HepG2 (cell line): Measurements from ENCODE around the gene HCRT. TPM values are rescaled to one million over a fixed set of nuclear protein-coding genes. Genes with fewer than 3 reads are reported as not detected.

Experiments used
- ATAC-seq: fragments of 200-7000 bp; cut with Tn5 transposase; 3 replicates; pipeline ENCODE4 v1.9.1; 2020; ENCODE audit warnings: mild to moderate bottlenecking, moderate library complexity
- BruUV-seq: library from RNA; stranded (reverse); fragments of 400-500 nt; replicated peaks from 2 replicates; lab custom pipeline; 2021; lab: Mats Ljungman, UMichigan
- CTCF ChIA-PET: fragments of 300-600 bp; formaldehyde crosslinking; extraction: SDS; loops from one replicate; lab custom pipeline; 2021; ENCODE audit warnings: low total read pairs, inconsistent platforms, low intra/inter-chr PET ratio; lab: Yijun Ruan, JAX
- POLR2A ChIA-PET: fragments of 350-600 bp; sonication (Branson Sonifier 250); formaldehyde crosslinking; loops from one replicate; lab custom pipeline; 2020; ENCODE audit warnings: antibody characterized with exemption, inconsistent platforms; lab: Yijun Ruan, JAX
- DNase-seq: peaks from one replicate; pipeline ENCODE4 v3.0.0-alpha.2; 2015; ENCODE audit warnings: low spot score
- FAIRE-seq: peaks from 3 replicates; lab custom pipeline; 2011; peaks lifted over from hg19 to GRCh38; lab: Jason Lieb, UNC
- H2AFZ ChIP-seq: one replicate; pipeline ENCODE4 v1.6.1; 2011; ENCODE audit warnings: low read length, inconsistent platforms
- H3K27ac ChIP-seq: fragments of 300-600 bp; 3 replicates; pipeline ENCODE4 v1.8.0; 2011; ENCODE audit warnings: mixed run types, mild to moderate bottlenecking, mixed read lengths, low read length, inconsistent platforms; ENCODE audit not compliant: insufficient read depth; ENCODE audit errors: extremely low read length
- H3K27me3 ChIP-seq, 2 experiments: fragments of 200-600 bp in 1 of 2; 2 replicates in 1 of 2; 3 replicates in 1 of 2; pipeline versions ENCODE4 v1.6.0 to v1.8.0; 2011; ENCODE audit warnings: low read length in 2 of 2, mild to moderate bottlenecking in 2 of 2, moderate library complexity in 2 of 2, inconsistent platforms in 1 of 2; ENCODE audit not compliant: insufficient read depth in 2 of 2, control insufficient read depth in 1 of 2
- H3K36me3 ChIP-seq, 2 experiments: fragments of 200-600 bp in 1 of 2; replicated peaks in 1 of 2; 2 replicates in 1 of 2; 3 replicates in 1 of 2; pipeline versions ENCODE4 v1.5.1 to v1.8.0; 2011; ENCODE audit warnings: low read length in 2 of 2, inconsistent platforms in 1 of 2; ENCODE audit not compliant: insufficient read depth in 2 of 2, control insufficient read depth in 1 of 2
- H3K4me1 ChIP-seq: 2 replicates; pipeline ENCODE4 v1.5.1; 2012; ENCODE audit warnings: low read length, inconsistent platforms; ENCODE audit not compliant: insufficient read depth
- H3K4me2 ChIP-seq: 2 replicates; pipeline ENCODE4 v1.6.0; 2011; ENCODE audit warnings: low read depth, low read length, inconsistent platforms
- H3K4me3 ChIP-seq, 3 experiments: fragments of 200-600 bp in 1 of 3; sonication (generic), shearing (Covaris generic) in 1 of 3; replicated peaks in 1 of 3; 2 replicates each; pipeline ENCODE4 v1.5.1; 2011 to 2016; ENCODE audit warnings: low read length in 3 of 3, inconsistent platforms in 2 of 3, low read depth in 2 of 3, mild to moderate bottlenecking in 2 of 3, control low read depth in 1 of 3, mixed read lengths in 1 of 3; ENCODE audit not compliant: insufficient read depth in 1 of 3
- H3K79me2 ChIP-seq: one replicate; pipeline ENCODE4 v1.6.1; 2011; ENCODE audit warnings: low read length, inconsistent platforms; ENCODE audit not compliant: insufficient read depth
- H3K9ac ChIP-seq: 2 replicates; pipeline ENCODE4 v1.6.0; 2011; ENCODE audit warnings: mild to moderate bottlenecking, low read depth, low read length, inconsistent platforms; ENCODE audit not compliant: insufficient read depth
- H3K9me3 ChIP-seq: 2 replicates; pipeline ENCODE4 v1.5.1; 2012; ENCODE audit warnings: mild to moderate bottlenecking, low read length
- H4K20me1 ChIP-seq: 2 replicates; pipeline ENCODE4 v1.6.0; 2011; ENCODE audit warnings: inconsistent platforms, mild to moderate bottlenecking, low read length, moderate library complexity; ENCODE audit not compliant: insufficient read depth
- ADNP ChIP-seq: sonication (generic); formaldehyde crosslinking; IDR thresholded peaks from 2 replicates; pipeline ENCODE4 v1.4.0; 2020; ENCODE audit warnings: missing genetic modification reagents
- AHDC1 ChIP-seq: sonication (generic); formaldehyde crosslinking; IDR thresholded peaks from 2 replicates; pipeline ENCODE4 v1.5.1; 2020; ENCODE audit warnings: mild to moderate bottlenecking, missing genetic modification reagents, borderline replicate concordance
- FIP1L1 ChIP-seq: fragments of 200-400 bp; formaldehyde crosslinking; IDR thresholded peaks from 2 replicates; pipeline ENCODE4 v1.6.1; 2018; ENCODE audit warnings: low read depth, mild to moderate bottlenecking, low read length, moderate library complexity, borderline replicate concordance; ENCODE audit not compliant: insufficient read depth
- HES4 ChIP-seq: sonication (generic); formaldehyde crosslinking; IDR thresholded peaks from 2 replicates; pipeline ENCODE4 v1.9.0; 2021; ENCODE audit warnings: mild to moderate bottlenecking, missing genetic modification reagents, borderline replicate concordance
- KDM5A ChIP-seq: fragments of 200-600 bp; sonication (generic); IDR thresholded peaks from 2 replicates; pipeline ENCODE4 v1.7.0; 2018; ENCODE audit warnings: antibody characterized with exemption, mild to moderate bottlenecking, low read length, borderline replicate concordance
- RARG ChIP-seq: sonication (generic); formaldehyde crosslinking; IDR thresholded peaks from 2 replicates; pipeline ENCODE4 v1.4.0; 2020; ENCODE audit warnings: low read depth, mild to moderate bottlenecking, missing genetic modification reagents
- SMAD3 ChIP-seq: sonication (generic); formaldehyde crosslinking; IDR thresholded peaks from 2 replicates; pipeline ENCODE4 v1.4.0; 2020; ENCODE audit warnings: missing genetic modification reagents
- TEAD2 ChIP-seq: sonication (generic); formaldehyde crosslinking; IDR thresholded peaks from 2 replicates; pipeline ENCODE4 v1.9.0; 2021; ENCODE audit warnings: missing genetic modification reagents
- ZBTB2 ChIP-seq: sonication (generic); formaldehyde crosslinking; IDR thresholded peaks from 2 replicates; pipeline ENCODE4 v1.8.0; 2022; ENCODE audit warnings: low read depth, missing genetic modification reagents
- ZMYM2 ChIP-seq: sonication (generic); formaldehyde crosslinking; IDR thresholded peaks from 2 replicates; pipeline ENCODE4 v1.8.0; 2022; ENCODE audit warnings: mild to moderate bottlenecking, missing genetic modification reagents
- WGBS: methylation state at CpG from one replicate; pipeline ENCODE4 v1.1.6; 2017; ENCODE audit warnings: low lambda C conversion rate; 5-methylcytosine and 5-hydroxymethylcytosine counted together
- in situ Hi-C: cut with HindIII; loops from 2 replicates; pipeline ENCODE4 v1.10.0; 2017; ENCODE audit warnings: low pct_unique_long_range_greater_than_20kb; ENCODE audit not compliant: extremely low pct_ligation_motif_present
- intact Hi-C: fragments of 100-400 bp; cut with micrococcal nuclease; formaldehyde crosslinking; loops from one replicate; pipeline ENCODE4 v1.10.0; 2022; ENCODE audit not compliant: unreplicated experiment
- polyA plus RNA-seq, 8 experiments: library from polyadenylated mRNA; depleted of rRNA in 3 of 8; stranded (reverse) in 7 of 8; unstranded in 1 of 8; fragments of >200 nt; fragmentation: Illumina TruSeq in 4 of 8; extraction: Trizol in 4 of 8; gene quantifications; 2 replicates each; pipeline versions ENCODE4 v1.2.1 to v1.2.3, GENCODE V29; 2011 to 2016; ENCODE audit warnings: low read depth in 4 of 8, missing spikeins in 1 of 8, mixed read lengths in 1 of 8; ENCODE audit not compliant: insufficient read depth in 1 of 8
- total RNA-seq, 5 experiments: library from RNA; depleted of rRNA; stranded (reverse); fragments of >200 nt; fragmentation: Illumina TruSeq; extraction: Trizol; gene quantifications; 2 replicates each; pipeline ENCODE4 v1.2.3, GENCODE V29; 2016; ENCODE audit warnings: low read depth in 1 of 5

The HCRT gene
- total and polyA plus RNA-seq, 2 of the 13 experiments (the other 11 are each of a cell fraction or from before 2014, with no cell fraction given): not detected

- intact Hi-C loops (no loop called here), in situ Hi-C loops (no loop called here)
- FAIRE-seq (no peak), DNase-seq (no peak), ATAC-seq (no peak)
- Histone ChIP-seq H3K9me3 (no peaks in the 10 kb centered on the region), H3K27ac (no peak overlapping the region), H3K36me3 (peaks cover 26 to 44% of the 10 kb centered on the region in 2 experiments), H2AFZ (no peak overlapping the region), H3K27me3 (no peaks in the 10 kb centered on the region), H4K20me1 (no peaks in the 10 kb centered on the region), H3K4me2 (no peak overlapping the region), H3K9ac (no peak overlapping the region), H3K79me2 (no peaks in the 10 kb centered on the region), H3K4me3 (no peak overlapping the region), H3K4me1 (no peaks in the 10 kb centered on the region)
- POLR2A ChIA-PET: no interaction called here
- TF ChIP-seq SMAD3 (CRISPR knock-in tag) (no peak), TEAD2 (CRISPR knock-in tag) (no peak), RARG (no peak), HES4 (CRISPR knock-in tag) (no peak), AHDC1 (no peak), FIP1L1 (no peak), ZBTB2 (CRISPR knock-in tag) (no peak), ZMYM2 (CRISPR knock-in tag) (no peak), KDM5A (no peak), ADNP (CRISPR knock-in tag) (no peak)
- BruUV-seq: no TSS peak
- WGBS: 90% methylated on average over 2 of the region's 2 CpGs
- CTCF ChIA-PET: no interaction called here
Observed at GRCh38 chr17:42214156-42214555, 28.9 kb upstream of the HCRT start.
